HG02852 (cell line): ENCODE data around the gene SPATA6L.

ENCODE experiments used
- ATAC-seq: cut with Tn5 transposase; IDR thresholded peaks from one replicate; pipeline ENCODE4 v1.9.1; 2021; ENCODE audit warnings: mild to moderate bottlenecking, moderate library complexity; ENCODE audit not compliant: unreplicated experiment

The SPATA6L gene, protein sequence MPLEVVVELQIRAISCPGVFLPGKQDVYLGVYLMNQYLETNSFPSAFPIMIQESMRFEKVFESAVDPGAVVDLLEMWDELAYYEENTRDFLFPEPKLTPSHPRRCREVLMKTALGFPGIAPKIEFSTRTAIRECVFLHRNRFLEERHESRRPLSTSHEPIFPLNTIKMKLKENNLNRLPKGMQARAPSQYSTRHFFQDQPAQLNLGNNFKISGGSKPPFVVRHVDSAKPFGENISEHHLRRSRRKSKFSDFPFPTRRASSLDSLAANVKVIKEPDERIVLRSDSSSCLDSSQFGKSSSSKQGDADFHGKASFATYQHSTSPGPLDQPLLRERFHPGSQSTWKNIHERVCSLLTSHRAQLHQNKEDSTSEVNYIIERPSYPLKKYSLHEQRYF

DNA sequence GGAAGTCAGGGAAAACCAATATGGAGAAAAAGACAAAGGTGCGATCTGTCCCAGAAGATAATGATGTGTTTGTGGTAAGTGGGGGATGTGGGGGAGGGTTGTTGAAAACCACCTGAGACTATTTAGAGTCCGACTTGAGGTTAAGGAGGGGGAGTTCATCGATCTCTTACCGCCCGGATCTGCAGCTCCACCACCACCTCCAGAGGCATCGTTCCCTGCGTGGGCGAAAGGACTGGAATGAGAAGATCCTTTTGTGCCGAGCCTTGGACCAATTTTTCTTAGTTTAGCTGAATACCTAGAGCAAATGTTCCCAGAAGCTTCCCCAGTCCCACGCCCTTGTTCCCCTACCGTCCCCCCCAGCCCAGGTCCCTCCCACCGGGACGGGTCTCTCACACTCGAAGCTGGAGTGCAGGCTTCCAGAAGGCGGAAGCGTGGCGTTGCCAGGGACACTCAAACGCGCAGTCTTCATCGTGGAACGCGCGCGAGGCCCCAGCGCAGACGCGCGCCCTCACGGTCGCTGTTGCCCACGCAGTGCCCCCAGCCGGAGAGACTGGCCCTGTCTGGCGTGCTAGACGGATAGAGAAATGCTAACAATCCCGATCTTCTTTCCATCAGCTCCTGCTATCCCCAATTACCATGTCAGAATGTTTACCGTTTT lies at the start of gene SPATA6L:
Gene SPATA6L, minus strand, starts transcription at position 439 of the 658 bp plus-strand sequence. Its CDS starts 230 bp downstream, at position 209.
- ATAC-seq = peak; percentile 42

DNA sequence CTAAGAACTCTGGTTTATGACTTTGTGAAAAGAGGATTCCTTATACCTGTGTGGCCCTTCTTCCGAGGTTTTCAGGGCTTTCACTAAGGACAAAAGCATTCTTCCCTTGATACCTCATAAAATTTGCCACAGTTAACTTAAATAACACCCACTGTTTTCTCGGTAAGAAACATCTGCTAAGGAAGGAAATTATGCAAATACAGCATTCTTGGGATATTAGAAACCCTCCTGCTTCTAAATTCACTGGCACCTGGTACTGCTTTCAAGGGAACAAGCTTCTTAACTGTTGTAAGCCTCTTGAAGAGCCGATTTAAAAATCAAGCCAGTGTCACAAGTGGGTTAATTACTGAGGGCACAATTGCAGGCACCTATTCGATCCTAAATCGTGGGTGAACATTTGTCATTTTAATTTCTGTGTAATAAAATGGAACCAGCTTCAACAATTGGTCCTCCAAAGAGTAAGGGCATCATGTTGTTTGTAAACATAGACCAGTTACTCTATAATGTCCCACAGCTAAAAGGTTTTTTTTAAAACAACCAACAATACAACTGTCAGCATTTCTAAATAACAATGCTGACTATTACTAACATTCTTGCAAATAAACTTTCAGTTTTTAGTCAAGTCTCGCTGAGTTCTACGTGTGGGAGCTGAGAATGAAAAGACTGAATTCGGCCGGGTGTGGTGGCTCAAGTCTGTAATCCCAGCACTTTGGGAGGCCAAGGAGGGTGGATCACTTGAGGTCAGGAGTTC lies 48.2 kb upstream of the SPATA6L start:
- no peak for ATAC-seq

DNA sequence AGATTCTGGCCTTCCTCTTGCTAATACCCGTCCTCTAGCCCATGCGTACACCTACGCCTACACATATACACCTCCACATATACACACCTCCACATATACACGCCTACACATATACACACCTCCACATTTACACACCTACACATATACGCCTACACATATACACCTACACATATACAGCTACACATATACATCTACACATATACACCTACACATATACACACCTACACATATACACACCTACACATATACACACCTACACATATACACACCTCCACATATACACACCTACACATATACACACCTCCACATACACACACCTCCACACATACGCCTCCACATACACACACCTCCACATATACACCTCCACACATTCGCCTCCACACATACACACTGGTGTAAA lies 47.6 kb upstream of the SPATA6L start:
- no peak for ATAC-seq

DNA sequence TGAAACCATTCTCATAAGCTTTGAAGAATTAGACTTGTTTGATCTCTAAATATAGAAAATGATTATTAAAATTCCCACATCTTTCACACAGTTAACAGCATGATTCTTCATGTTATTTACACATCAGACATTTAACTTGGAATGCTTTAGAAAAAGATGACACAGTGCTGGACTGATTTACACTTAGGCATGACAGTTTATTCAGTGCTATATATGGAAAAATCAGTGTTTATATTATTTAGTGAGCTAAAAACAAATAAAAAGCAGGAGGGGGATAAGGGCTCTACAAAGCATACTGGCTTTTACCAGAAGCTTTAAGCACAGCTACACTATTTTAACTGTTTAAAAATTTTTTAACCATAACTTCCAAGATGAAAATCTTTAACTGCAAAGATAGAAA lies 43.1 kb upstream of the SPATA6L start:
- no peak for ATAC-seq

DNA sequence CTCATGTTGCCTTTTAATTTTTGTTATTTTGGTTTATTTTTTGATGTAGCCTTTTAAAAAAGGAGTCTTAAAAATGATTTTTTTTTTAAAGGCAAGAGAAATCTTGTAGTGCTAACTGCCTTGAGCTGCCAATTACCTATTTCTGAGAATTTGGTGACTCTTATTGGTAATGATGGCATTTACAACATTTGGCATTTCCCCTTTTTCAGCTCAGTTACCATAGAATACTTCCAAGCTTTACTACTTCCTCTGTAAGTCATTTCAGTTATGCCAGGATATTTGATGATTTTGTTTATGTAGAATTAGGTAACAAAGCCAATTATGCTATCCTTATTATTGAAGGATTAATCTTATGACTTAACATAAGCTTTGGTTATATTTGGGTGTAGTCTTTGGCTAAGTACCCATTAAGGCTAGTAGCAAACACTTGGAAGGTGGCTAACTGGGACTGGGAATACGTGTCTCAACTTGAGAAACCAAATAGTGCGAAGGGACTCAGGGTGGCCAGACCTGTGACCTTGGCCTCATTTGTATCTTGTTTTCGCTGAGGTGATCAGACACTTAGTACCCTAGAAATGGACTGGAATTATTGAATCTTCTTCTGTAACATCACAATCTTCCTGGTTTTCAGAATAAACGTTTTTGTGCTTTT lies 40.8 kb upstream of the SPATA6L start:
- ATAC-seq = no peak

DNA sequence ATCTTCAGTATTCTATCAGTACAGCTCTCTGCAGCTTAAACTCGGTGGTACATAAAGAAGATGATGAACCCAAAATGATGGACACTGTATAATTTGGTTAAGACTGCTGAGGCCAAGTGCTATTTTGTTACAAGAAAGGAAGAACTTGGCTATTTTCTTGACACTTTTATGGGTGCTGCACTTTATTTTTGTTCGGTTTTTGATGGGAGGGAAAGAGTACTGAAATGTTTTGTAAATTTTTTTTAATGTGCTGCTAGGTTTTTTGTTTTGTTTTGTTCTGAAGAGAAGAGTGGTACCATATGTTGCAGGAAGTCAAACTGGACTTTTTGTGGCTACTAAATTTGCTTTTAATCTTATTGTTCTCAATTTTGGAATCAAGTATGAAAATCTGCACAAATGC lies 39.7 kb upstream of the SPATA6L start:
- ATAC-seq = no peak

DNA sequence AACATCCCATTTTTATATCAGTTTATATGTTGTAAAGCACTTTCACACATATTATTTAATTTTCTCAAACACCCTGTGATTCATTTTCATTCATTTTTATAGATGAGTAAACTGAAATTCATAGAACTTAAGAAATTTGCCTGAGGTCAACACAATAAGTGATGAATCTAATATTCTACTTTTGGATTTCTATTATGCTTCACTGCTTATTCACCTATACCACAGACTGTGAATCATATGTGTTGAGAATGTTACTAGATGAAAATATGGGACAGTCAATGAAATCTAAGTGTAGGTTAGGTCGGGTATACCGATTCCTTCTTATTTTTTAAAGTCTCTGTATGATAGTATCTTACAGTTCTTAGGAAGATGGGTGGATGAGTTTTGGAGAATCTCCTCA lies 37.8 kb upstream of the SPATA6L start:
- no peak for ATAC-seq

DNA sequence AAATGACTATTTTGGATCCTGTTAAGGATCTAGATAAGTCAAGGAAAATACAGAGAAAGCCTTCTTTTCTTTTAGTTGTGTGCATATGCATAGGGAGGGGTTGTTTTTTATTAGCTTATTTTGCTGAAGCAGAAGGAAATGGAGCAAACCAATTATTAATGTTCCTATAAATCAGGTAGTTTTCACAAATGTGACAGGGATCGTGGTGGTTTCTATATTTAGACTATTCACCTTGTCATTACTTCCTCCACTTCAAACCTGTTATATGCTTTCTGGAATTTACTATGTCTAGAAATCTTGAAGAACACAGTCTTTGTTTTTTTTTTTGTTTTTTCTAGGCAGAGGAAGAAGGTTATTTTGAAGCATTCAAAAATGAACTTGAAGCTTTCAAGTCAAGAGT lies 35.2 kb upstream of the SPATA6L start:
- no peak for ATAC-seq

DNA sequence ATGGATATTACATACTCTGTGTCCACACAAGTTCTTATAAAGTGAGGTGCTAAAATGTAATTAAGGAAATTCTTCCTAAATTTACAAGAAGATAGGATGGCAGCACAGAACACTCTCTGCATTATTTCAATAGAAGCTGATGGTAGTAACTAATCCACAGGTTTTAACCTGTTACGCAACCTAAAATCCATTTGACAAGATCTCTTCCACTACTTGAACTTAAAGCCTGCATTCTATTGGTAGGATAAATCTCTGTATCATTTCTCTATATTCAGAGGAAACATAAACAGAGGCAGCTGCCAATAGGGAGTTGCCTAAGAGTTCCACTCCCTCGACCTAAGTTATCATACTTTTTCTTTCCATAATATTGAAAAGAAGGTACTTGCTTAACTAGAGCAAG lies 34.7 kb upstream of the SPATA6L start:
- no peak for ATAC-seq

DNA sequence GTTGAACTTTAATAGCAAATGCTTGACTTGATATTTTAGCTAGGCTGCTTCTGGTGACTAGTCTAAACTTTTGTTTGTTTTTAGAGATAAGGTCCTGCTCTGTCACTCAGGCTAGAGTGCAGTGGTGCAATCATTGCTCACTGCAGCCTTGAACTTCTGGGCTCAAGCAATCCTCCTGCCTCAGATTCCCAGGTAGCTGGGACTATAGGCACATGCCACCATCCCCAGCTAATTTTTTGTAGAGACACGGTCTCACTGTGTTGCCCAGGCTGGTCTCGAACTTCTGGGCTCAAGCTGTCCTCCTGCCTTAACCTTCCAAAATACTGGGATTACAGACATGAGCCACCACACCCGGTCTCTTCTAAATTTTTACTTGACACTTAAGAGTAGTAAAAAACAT lies 33.8 kb upstream of the SPATA6L start:
- ATAC-seq = no peak

DNA sequence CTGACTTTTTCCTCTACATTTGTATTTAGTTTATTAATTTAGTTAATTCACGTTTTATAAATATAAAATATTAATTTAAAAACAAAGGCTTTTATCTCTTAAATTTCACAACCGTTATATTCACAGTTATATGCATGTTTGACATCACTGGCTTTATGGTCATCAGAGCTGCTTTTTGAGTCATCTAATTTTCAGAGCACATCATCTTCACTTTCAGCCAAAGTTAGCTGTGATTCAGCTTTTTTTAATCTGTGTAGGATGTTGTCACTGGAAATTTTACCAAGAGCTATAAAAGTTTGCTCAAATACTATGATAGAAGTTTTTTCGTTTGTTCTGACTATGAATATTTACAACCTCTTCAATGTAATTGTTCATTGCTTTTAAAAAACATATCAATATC lies 25.5 kb upstream of the SPATA6L start:
- no peak for ATAC-seq

DNA sequence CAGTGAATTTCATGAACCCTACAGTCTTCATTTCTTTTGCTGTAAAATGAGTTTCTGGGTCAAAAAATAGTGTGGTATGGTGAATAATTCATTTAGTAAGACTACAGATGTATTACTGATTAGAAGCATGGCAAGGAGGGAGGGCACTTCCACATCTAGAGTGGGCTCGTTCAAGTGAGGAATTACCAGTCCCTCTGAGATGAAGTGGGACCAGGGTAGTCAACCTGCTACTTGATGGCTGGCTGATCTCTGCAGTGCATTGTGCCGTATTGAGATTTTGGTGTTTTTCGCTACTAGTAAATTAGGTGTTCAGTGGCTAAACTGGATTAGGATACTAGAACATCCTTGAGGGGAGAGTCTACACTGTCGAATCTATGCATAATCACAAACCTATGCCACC lies 23.9 kb upstream of the SPATA6L start:
- ATAC-seq = peak; percentile 49

DNA sequence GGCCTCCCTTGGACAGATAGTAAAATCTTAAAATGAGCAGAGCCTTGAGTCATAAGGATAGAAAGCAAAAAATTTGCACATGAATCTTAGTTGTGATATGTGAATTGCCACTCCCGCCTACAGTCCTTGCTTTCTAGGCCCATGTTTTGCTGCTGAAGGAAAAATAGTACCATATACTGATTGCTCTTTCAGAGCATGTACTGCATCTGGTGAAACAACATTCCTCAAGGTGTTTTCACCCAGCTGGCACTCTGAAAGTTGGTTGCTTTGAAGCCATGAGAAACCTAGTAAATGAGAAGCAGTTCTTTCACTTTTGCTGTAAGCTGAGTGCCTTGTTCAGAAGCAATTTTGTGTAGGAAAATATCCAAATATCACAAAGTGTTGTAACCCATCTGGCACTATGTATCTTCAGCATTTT lies 23.4 kb upstream of the SPATA6L start:
- ATAC-seq = peak; percentile 65

DNA sequence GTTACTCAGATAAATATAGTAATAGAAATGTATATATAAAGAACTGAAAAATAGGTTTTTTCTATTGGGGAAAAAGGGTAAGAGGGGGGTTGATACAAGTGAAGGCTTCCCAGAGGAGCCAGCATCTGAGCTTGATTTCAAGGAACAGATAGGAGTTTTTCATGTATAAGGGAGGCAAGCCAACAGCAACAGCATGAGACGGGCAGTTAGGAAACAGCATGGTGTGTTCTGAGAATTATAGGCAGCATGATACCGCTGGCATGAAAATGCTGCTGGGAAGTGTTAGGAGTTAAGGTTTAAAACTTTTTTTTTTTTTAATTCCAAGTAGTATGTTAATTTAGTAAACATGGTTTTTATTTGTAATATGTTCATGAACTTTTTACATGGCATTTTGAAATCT lies 22.7 kb upstream of the SPATA6L start:
- ATAC-seq = no peak

DNA sequence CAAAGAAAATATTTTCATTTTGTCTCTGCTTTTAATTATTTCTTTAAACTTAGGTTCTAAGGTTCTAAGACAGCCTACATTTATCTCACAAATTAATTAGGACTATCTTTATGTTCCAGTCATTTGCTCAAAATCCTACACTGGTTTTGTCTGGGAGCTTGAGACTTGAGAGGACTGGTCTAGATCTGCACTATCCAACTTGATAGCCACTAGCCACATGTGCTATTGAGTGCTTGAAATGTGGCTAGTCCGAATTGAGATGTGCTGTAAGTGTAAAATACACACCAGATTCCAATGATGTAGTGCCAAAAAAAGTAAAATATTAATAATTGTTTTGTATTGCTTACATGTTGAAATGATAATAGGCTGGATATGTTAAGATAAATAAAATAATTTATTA lies 20.3 kb upstream of the SPATA6L start:
- no peak for ATAC-seq

DNA sequence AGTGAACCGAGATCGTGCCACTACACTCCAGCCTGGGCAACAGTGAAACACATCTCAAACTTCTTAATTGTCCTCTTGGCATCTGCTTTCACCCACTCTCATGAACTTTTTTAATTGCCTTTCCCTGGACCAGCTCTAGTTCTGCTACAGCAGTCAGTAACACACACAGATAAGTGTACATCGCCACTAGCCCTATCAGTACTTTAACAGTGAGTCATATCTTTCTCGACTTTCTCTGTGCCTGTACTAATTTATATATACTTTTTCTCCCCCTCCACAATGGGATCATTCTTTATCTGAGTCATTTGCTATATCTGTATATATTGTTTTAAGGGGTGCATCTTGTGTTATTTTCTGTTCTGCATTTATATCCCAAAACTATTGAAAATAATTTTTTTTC lies 19.8 kb upstream of the SPATA6L start:
- ATAC-seq = peak; percentile 38

DNA sequence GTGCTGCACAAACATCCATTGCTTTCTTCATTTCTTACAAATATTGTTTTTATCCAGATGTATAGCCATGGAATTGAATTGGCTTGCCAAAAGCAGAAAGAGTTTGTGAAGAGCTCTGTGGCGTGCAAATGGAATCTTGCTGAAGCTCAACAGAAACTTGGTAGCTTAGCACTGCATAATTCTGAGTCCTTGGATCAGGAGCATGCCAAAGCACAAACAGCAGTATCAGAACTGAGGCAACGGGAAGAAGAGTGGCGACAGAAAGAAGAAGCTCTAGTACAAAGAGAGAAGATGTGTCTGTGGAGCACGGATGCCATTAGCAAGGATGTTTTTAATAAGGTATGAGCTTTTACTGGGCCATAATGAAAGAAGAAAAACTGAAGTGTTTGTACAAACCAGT lies 18.5 kb upstream of the SPATA6L start:
- no peak for ATAC-seq

DNA sequence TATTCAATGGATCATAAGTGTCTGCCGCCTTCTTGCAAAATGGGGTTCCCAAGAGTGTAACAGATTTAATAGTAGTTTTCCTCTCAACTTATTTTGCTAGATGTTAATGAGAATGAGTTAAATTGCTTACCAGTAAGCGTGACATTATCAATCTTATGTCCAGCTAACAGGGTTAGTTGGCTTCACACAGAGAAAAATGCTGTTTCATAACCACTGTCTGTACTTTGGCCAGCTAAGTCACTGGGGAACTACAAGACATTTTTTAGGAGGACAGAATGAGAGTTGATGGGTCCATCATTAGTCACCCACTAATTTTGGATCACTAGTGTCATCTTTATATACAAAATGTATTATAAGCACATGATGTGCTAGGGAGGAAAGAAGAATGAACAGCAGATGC lies 14.5 kb upstream of the SPATA6L start:
- ATAC-seq = no peak

DNA sequence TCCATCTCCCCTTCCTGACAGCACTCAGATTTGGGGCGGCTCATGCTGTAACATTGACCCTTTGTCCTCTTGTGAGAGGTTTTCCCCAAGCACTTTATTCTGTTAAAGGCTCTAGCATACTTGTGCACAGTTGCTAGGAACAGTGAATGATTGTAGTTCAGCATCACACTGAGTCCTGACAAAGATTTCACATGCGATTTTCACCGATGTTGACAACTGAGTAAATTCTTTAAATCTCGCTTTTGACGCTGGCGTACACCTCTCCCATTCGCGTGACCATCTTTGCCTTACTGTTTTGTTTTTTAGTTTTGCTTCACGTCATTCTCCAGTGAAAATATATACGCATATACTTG lies 13.9 kb upstream of the SPATA6L start:
- peak; percentile 4 for ATAC-seq

DNA sequence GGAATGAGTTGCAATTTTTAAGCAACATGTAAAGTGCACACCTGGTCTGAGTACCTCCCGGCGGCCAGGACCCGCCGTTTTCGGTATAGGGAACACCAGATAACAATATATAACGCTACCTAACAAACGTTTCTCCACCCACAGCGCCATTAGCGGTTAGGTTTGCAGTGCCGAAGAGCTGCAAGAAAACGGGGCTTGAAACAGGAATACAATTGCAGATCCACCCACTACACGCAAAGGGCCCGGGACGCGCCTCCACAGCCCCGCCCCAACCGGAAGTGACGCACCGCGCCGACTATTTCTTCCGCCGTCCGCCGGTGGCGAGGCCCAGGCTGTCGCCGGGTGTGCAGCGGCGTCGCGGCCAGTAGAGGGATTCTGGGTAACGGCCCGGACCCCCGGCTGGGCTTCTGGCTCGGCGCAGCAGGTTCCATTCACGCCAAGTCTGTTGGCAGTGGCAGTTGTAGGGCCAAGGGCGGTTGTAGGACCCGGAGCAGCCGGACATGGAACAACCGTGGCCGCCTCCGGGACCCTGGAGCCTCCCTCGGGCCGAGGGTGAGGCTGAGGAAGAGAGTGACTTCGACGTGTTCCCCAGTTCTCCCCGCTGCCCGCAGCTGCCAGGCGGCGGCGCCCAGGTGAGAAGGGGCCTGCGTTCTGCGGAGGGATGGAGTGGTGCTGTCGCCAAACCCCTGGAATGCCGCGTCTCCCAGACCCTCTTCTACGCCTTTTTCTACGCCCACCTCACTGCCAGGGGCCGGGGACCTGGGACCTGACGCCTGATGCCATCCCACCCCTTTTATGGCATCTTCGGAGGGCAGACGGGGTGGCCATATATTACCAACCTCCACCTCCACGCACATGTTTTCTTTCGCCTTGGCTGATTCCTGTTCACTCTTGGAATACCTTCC lies 13.2 kb upstream of the SPATA6L start, which contains the start of gene CDC37L1:
Gene CDC37L1, plus strand, starts transcription at position 302 of the 905 bp plus-strand sequence. Its CDS starts 199 bp downstream, at position 501.
- peak; percentile 97 for ATAC-seq
